GM12878 (cell line): ENCODE results near the gene HNRNPDL. TPM values are rescaled to one million over a fixed set of nuclear protein-coding genes. Genes with fewer than 3 reads are reported as not detected.

ENCODE experiments used
- ATF3 ChIP-seq: IDR thresholded peaks from 2 replicates; pipeline ENCODE4 v1.6.1; 2011; ENCODE audit warnings: low read depth, mild to moderate bottlenecking, low read length, moderate library complexity, borderline replicate concordance; ENCODE audit errors: extremely low read depth
- BCL11A ChIP-seq: IDR thresholded peaks from 2 replicates; pipeline ENCODE4 v1.6.1; 2011; ENCODE audit warnings: low read depth, low read length
- BCL3 ChIP-seq: IDR thresholded peaks from 2 replicates; pipeline ENCODE4 v1.6.1; 2011; ENCODE audit warnings: borderline replicate concordance, low read depth, mild to moderate bottlenecking, moderate library complexity, low read length; ENCODE audit not compliant: insufficient read depth, poor library complexity, severe bottlenecking
- BMI1 ChIP-seq: fragments of 450-650 bp; IDR thresholded peaks from 2 replicates; pipeline ENCODE4 v1.6.1; 2016; ENCODE audit warnings: mild to moderate bottlenecking, moderate library complexity, borderline replicate concordance
- ETV6 ChIP-seq, 2 experiments: fragments of 450-650 bp in 1 of 2; IDR thresholded peaks in 1 of 2; conservative IDR thresholded peaks in 1 of 2; 2 replicates each; pipeline ENCODE4 v1.6.1; 2014; ENCODE audit warnings: antibody characterized with exemption in 1 of 2, borderline replicate concordance in 1 of 2, low read depth in 1 of 2, mild to moderate bottlenecking in 1 of 2, moderate library complexity in 1 of 2
- FOXM1 ChIP-seq: IDR thresholded peaks from 2 replicates; pipeline ENCODE4 v1.6.1; 2012; ENCODE audit warnings: low read depth, mild to moderate bottlenecking, inconsistent platforms, low read length, moderate library complexity
- IKZF2 ChIP-seq, 2 experiments: fragments of 450-650 bp; IDR thresholded peaks; 2 replicates each; pipeline ENCODE4 v1.6.1; 2017; ENCODE audit warnings: mild to moderate bottlenecking in 2 of 2, moderate library complexity in 2 of 2
- IRF4 ChIP-seq: IDR thresholded peaks from 2 replicates; pipeline ENCODE4 v1.6.1; 2011; ENCODE audit warnings: low read depth, low read length
- MLLT1 ChIP-seq: fragments of 450-650 bp; IDR thresholded peaks from 2 replicates; pipeline ENCODE4 v1.6.1; 2016; ENCODE audit warnings: mild to moderate bottlenecking
- POLR2AphosphoS2 ChIP-seq: IDR thresholded peaks from 2 replicates; pipeline ENCODE4 v1.6.1; 2011; ENCODE audit warnings: low read depth, mild to moderate bottlenecking, low read length, improper control_type of control experiment, moderate library complexity
- RAD51 ChIP-seq: fragments of 450-650 bp; IDR thresholded peaks from 2 replicates; pipeline ENCODE4 v1.6.1; 2016; ENCODE audit warnings: moderate library complexity, mild to moderate bottlenecking, inconsistent platforms
- RUNX3 ChIP-seq: IDR thresholded peaks from 2 replicates; pipeline ENCODE4 v1.6.1; 2012; ENCODE audit warnings: low read length, inconsistent platforms
- SIN3A ChIP-seq: IDR thresholded peaks from 2 replicates; pipeline ENCODE4 v1.6.1; 2012; ENCODE audit warnings: low read depth, low read length, improper control_type of control experiment
- SUZ12 ChIP-seq: fragments of 200-600 bp; sonication (generic); IDR thresholded peaks from one replicate; pipeline ENCODE4 v1.6.1; 2018; ENCODE audit warnings: antibody characterized with exemption, mild to moderate bottlenecking; ENCODE audit not compliant: unreplicated experiment
- TAF1 ChIP-seq: IDR thresholded peaks from 2 replicates; pipeline ENCODE4 v1.6.1; 2011; ENCODE audit warnings: mild to moderate bottlenecking, low read depth, low read length, borderline replicate concordance
- YY1 ChIP-seq: IDR thresholded peaks from 2 replicates; pipeline ENCODE4 v1.6.1; 2011; ENCODE audit warnings: low read depth, mild to moderate bottlenecking, low read length
- ZSCAN29 ChIP-seq: fragments of 450-650 bp; IDR thresholded peaks from 2 replicates; pipeline ENCODE4 v1.6.1; 2017; ENCODE audit warnings: mild to moderate bottlenecking, moderate library complexity
- polyA plus RNA-seq, 11 experiments: library from polyadenylated mRNA; depleted of rRNA in 4 of 11; unstranded in 6 of 11; stranded (reverse) in 5 of 11; fragments of >200 nt; fragmentation: Nextera tagmentation in 4 of 11; fragmentation: Illumina TruSeq in 1 of 11; extraction: Ambion mirVana in 4 of 11; extraction: Trizol in 1 of 11; gene quantifications; 1 replicate in 1 of 11; 2 replicates in 10 of 11; pipeline versions ENCODE4 v1.2.1 to v1.2.3, GENCODE V29; 2011 to 2016; ENCODE audit warnings: inconsistent platforms in 2 of 11, missing spikeins in 2 of 11, low read depth in 1 of 11
- total RNA-seq, 4 experiments: library from RNA; depleted of rRNA in 3 of 4; stranded (reverse); fragments of >200 nt in 3 of 4; fragmentation: Illumina TruSeq in 1 of 4; extraction: Trizol in 1 of 4; gene quantifications; 2 replicates each; pipeline versions ENCODE4 v1.2.1 to v1.2.3, GENCODE V29; 2013 to 2021
- TF ChIP-seq, protein P1 (sequence below): IDR thresholded peaks from 2 replicates; pipeline ENCODE4 v1.6.1; 2012; ENCODE audit warnings: low read depth, low read length, improper control_type of control experiment
- TF ChIP-seq, protein P2 (sequence below): IDR thresholded peaks from 2 replicates; pipeline ENCODE4 v1.6.1; 2012; ENCODE audit warnings: improper control_type of control experiment, low read depth, low read length; ENCODE audit not compliant: insufficient replicate concordance
- TF ChIP-seq, protein P3 (sequence below): fragments of 450-650 bp; conservative IDR thresholded peaks from 2 replicates; pipeline ENCODE4 v1.6.1; 2017; ENCODE audit warnings: mild to moderate bottlenecking, moderate library complexity

Gene HNRNPDL
- total and polyA plus RNA-seq, 10 of the 15 experiments (the other 5 are each of a cell fraction or from before 2014, with no cell fraction given): 217 to 510 (median 345) TPM

DNA sequence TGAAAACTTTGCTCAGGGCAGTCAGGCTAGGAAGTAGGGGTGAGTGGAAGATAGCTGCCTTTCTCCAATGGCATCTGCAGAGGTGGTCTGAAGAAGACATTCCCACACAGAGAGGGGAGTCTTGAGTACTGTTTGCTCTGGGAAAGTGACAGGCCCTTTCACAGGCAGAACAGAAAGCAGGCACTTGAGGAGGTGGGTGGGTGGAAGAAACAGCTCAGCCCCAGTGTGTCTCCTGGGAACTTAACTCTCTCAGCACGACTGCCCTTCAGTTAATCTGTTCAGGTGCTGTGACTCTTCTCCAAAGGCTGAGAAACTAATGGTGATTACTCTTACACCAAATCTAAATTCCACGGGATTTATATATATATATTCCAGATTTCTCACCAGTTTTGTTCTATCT lies 28.5 kb upstream of the HNRNPDL start (continued):
- TF ChIP-seq IRF4 (0 out of 2 replicates have a peak, but pooled peaks have one; percentile 45), BCL11A (no peak), BMI1 (no peak), ATF3 (no peak), FOXM1 (no peak), RAD51 (no peak), SIN3A (no peak), YY1 (no peak), MLLT1 (0 out of 2 replicates have a peak, but pooled peaks have one; percentile 3), BCL3 (peak; percentile 81), ZSCAN29 (no peak), IKZF2 (IDR thresholded peaks at IDR 0.05) (0 out of 4 replicates have a peak, but pooled peaks of 1 of the 2 experiments have one; percentile 10), RUNX3 (no peak), ETV6 (conservative IDR thresholded peaks at IDR 0.05 in 1 of 2, IDR thresholded peaks at IDR 0.05 in 1 of 2; ENCODE audit: borderline replicate concordance in 1 of 2, low read depth in 1 of 2) (no peak), POLR2AphosphoS2 (no peak), SUZ12 (no peak), TAF1 (no peak)
- TF ChIP-seq, protein P1, sequence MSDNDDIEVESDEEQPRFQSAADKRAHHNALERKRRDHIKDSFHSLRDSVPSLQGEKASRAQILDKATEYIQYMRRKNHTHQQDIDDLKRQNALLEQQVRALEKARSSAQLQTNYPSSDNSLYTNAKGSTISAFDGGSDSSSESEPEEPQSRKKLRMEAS: no peak
- TF ChIP-seq, protein P2, sequence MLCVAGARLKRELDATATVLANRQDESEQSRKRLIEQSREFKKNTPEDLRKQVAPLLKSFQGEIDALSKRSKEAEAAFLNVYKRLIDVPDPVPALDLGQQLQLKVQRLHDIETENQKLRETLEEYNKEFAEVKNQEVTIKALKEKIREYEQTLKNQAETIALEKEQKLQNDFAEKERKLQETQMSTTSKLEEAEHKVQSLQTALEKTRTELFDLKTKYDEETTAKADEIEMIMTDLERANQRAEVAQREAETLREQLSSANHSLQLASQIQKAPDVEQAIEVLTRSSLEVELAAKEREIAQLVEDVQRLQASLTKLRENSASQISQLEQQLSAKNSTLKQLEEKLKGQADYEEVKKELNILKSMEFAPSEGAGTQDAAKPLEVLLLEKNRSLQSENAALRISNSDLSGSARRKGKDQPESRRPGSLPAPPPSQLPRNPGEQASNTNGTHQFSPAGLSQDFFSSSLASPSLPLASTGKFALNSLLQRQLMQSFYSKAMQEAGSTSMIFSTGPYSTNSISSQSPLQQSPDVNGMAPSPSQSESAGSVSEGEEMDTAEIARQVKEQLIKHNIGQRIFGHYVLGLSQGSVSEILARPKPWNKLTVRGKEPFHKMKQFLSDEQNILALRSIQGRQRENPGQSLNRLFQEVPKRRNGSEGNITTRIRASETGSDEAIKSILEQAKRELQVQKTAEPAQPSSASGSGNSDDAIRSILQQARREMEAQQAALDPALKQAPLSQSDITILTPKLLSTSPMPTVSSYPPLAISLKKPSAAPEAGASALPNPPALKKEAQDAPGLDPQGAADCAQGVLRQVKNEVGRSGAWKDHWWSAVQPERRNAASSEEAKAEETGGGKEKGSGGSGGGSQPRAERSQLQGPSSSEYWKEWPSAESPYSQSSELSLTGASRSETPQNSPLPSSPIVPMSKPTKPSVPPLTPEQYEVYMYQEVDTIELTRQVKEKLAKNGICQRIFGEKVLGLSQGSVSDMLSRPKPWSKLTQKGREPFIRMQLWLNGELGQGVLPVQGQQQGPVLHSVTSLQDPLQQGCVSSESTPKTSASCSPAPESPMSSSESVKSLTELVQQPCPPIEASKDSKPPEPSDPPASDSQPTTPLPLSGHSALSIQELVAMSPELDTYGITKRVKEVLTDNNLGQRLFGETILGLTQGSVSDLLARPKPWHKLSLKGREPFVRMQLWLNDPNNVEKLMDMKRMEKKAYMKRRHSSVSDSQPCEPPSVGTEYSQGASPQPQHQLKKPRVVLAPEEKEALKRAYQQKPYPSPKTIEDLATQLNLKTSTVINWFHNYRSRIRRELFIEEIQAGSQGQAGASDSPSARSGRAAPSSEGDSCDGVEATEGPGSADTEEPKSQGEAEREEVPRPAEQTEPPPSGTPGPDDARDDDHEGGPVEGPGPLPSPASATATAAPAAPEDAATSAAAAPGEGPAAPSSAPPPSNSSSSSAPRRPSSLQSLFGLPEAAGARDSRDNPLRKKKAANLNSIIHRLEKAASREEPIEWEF: peak; percentile 90
- TF ChIP-seq, protein P3, sequence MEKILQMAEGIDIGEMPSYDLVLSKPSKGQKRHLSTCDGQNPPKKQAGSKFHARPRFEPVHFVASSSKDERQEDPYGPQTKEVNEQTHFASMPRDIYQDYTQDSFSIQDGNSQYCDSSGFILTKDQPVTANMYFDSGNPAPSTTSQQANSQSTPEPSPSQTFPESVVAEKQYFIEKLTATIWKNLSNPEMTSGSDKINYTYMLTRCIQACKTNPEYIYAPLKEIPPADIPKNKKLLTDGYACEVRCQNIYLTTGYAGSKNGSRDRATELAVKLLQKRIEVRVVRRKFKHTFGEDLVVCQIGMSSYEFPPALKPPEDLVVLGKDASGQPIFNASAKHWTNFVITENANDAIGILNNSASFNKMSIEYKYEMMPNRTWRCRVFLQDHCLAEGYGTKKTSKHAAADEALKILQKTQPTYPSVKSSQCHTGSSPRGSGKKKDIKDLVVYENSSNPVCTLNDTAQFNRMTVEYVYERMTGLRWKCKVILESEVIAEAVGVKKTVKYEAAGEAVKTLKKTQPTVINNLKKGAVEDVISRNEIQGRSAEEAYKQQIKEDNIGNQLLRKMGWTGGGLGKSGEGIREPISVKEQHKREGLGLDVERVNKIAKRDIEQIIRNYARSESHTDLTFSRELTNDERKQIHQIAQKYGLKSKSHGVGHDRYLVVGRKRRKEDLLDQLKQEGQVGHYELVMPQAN: no peak
